NCI-H1048 (cell line): ENCODE results near the gene MYO1G.

Experiments
- DNase-seq: peaks from one replicate; lab custom pipeline; 2025; lab: John Stamatoyannopoulos, UW

MYO1G gene

DNA sequence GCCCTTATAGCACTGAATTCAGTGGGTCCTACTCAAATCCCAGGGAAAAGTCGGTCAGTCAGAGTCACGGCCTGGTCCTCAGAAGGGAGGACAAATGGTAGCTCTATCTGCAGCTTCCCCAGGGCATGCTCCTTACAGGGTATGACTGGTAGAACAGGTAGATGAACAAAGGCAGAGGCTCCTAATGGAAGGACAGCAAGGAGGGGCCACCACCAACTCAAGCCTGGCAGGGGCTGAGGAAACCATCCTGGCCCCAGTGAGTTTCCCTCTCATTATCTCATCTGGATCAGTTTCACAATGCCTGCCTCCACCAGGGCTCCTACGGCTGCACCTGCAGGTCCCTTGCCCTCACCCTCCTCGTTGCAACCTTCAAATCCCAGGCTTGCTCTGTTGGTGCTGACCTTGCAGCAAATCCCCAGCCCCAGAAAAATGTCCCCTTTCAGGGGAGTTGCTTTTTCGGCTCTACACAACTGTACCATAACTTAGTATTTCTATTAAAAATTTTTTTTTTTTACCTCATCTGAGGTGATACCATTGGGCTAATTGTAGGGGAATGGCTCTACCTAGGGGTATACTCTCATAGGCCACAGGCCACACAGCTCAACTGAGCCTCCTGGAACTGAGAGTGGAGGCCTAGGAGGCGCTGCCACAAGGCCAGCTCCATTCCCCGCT is 2.4 kb upstream of the MYO1G start:
- no peak for DNase-seq

DNA sequence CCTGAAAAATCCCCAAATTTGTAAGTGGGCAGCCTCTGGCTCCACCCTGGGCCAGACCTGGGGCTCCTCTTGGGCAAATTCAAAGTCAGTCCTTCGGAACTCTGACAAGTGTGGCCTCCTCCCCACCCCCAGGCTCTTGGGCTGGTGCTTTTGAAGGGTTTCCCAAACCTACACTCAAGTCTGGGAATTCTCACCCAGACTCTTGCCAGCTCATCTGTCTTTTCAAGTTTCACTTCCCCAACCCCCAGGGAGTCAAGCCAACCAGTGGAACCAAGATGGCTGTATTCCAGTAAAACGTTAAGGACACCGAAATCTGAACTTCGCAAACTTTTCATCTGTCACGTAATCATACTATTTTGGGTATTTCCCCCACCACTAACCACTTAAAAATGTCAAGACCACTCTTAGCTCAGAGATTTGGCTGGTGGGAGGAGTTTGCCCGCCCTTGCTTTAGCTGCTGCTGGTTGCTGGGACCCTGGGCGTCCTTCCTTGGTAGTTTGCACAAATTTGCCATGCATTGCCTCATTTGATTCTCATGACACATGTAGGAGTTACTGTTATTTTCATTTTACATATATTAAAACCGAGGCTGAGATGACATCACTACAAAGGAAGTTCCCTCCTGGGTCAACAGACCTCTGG is 1.7 kb upstream of the MYO1G start:
- DNase-seq = no peak

DNA sequence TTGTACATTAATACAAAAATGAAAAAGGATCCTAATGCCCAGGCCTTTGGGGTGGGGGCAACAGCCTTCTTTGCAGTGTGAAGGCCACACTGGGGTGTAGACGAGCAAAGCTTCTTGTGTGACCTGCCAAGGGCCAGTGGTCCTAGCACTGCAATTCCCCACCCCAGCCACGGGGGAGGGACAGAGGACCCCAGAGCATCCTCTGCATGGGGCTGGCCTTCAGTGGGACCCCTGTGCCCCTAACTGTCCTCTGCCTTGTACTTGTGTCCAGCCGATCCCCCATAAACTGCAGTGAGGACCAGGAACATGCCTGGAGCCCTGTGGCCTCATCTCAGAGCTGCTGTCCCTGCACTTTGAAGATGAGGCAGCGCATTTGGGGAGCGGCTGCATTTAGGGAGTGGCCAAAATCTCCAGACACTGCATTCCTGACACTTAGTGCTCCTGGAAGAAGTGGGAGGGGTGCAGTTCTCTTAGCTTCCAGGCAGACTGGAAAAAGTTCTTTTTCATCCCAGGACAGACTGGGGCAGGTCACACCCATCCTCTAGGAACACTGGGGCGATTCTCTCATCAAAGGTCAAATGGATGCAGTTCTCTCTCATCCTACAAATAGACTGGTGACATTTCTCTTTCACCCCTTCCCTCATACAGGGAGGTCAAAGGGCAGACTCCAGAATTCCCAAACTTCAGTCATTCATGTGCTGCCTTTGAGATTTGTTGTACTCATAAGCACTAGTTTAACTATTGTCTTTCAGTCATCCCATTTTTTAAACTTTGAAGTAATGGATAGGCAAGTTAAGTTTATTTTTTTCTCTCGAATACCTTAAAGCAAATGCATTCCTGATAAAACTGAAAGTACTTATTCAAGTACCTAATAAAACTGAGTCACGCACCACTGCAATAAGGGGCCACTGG is 922 bp upstream of the MYO1G start:
- no peak for DNase-seq

DNA sequence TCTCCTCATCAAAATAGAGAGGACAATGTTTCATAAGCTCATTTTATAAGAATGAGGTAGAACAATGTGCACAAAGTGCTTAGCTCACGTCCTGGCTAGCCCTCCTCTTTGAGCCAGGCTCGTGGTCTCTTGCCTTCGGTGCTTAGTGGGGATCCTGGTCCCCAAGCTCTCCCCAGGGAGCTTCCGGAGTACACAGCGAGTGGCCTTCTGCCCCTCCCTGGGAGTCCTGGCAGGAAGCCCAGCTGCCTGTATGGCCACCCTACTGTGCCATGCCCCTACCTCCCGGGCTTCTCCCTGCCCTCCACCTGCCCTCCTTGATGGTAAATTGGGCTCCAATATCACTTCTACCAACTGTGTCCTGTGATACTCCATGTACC is 868 bp downstream of the MYO1G start:
- DNase-seq = no peak

DNA sequence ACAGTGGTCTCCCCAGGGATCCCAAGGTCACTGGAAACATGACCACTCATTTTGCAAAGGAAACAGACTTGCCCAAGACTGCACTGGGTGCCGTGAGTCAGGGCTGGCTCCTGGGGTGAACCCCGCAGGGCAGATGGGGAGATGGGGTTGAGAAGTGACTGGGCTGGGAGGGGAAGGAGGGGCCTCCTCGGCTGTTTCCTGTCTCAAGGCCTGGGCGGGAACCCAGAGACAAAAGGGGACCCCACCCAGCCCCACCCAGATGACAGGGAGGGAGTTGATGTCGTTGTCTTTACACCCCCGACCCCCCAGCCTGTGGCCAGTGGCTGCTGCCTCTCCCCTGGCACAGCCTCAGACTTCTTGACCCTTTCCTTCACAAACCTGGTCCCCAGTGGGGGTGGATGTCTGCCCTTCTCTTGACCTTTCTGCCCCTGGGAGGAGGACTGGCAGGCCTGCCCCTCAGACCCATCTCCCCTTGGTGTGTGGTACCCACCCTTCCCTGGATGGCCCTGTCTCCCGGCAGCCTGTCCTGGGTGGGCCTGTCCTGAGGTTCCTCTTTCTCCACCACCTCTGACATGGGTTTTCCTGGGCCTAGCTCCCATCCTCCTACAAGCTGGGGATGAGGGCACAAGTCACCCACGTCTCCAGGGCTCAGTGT is 1.4 kb downstream of the MYO1G start:
- no peak for DNase-seq

DNA sequence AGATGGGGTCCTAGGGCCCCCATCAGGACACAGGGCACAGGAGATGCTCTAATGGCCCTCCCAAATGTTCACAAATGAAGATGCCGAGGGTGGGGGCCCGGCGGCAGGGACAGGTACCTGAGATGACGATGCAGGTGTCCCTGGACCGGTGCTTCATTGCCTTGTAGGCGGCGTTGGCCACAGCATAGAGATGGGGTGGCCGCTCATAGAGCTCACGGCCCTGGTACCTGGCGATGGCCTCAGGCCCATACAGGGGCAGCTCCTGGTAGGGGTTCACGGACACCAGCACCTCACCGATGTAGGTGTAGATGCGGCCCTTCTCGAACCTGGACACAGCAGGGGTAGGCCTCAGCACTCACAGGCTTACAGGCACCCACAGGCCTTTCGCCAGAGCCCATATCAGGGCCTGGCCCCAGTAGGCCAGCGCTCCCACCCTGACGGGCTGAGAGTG is 2.0 kb downstream of the MYO1G start:
- DNase-seq = no peak

DNA sequence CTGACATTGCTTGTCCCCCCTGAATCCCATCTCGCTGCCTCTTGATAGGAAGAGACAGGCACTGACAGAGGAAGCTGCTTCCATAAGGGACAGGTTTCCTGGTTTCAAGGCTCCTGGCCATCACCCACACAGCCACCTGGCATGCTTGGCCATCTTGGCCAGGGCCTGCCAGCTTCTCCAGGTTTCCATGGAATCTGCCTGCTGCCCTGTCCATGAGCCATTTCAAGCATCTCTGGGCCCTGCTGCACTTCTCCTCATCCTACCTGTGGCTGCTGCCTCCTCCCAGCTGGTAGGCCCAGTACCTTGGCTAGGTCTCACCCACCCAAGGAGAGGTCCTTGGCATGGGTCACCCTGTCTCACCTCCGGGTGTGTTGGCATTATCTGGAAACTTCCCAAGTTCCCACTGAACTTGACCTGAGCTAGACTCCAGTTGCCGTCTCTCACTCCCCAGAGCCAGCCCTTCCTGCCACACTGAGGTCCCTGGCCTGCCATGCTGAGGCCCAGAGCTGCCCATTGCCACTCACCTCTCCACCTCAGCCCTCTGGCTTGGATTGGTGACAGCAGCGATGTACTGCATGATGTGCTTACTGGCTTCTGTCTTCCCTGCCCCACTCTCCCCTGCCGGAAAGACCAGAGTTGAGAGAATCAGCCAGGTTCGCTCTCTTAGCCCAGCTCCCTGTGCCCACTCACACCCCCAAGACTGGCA is 2.6 kb downstream of the MYO1G start:
- DNase-seq = no peak

DNA sequence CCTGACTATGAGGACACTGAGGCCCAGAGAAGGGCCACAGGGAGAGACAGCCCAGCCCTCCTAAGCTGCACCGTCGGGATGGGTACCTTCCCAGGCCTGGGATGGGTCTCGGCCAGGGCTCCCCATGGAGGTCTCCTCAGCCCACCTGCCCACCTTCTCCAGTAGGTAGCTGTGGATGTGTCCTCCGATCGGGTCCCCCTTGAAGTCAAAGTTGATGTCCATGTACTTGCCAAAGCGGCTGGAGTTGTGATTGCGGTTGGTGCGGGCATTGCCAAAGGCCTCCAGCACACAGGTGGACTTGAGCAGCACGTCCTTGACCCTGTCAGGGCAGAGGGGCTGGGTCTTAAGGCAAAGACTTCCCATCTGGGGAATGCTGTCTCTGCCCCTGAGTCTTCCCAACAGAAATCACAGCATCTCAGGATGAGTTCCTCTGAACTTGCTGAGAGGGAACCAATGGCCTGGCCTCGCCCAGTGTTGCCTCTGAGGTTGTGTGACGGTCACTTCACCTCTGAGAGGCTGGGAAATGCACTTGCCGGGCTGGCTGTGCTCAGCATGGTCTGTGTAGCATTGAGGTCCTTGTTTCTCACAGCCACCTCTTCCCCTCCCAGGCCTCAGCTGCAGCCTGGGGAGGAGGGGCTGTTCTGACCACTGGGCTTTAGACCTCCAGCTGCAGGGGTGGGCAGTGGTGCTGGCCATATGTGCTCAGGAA is 3.3 kb downstream of the MYO1G start:
- no peak for DNase-seq

DNA sequence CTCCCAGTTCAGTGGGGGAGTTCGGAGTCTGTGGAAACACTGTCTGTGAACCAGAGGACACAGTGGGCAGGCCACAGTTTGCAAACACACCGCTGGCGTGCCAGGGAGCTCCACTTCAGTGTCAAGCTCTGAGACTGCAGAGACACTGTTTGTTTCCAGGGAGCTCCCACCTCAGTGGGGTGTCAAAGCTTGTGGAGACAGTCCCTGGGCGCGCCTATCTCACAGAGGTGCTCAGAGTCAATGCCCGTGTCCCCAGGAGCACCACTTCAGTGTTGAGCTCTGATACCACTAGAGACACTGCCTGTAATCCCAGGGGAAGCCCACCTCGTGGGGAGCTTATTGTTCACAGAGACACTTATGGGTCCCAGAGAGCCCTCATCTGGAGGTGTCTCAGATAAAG is 4.3 kb downstream of the MYO1G start:
- no peak for DNase-seq

DNA sequence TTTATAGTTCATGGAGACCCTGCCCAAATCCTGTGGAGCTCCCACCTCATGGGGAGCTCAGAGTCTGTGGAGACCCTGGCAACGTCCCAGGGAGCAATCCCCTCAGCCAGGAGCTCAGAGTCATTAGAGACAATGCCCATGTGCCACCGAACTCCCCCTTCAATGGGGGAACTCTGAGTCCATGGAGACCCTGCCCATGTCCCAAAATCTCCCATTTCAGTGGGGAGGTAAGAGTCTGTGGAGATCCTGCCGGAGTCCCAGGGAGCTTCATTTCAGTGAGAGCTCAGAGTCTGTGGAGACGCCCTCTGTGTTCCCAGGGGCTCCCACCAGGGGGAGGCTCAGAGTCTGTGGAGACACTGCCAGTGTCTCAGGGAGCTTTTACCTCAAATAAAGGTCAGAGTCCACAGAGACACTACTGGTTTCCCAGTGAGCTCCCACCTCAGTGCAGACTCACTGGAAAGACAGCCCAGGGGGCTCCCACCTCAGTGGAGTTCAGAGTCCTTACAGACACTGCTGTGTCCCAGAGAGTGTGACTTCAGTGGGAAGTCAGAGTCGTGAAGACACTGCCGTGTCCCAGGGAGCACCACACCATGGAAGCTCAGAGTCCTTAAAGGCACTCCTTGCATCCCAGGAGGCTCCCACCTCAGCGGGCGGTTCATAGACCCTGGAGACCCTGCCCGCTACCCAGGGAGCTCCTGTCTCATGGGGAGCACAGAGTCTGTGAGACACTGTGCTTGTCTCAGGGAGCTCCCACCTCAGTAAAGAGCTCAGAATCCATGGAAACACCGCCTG is 5.0 kb downstream of the MYO1G start:
- no peak for DNase-seq

DNA sequence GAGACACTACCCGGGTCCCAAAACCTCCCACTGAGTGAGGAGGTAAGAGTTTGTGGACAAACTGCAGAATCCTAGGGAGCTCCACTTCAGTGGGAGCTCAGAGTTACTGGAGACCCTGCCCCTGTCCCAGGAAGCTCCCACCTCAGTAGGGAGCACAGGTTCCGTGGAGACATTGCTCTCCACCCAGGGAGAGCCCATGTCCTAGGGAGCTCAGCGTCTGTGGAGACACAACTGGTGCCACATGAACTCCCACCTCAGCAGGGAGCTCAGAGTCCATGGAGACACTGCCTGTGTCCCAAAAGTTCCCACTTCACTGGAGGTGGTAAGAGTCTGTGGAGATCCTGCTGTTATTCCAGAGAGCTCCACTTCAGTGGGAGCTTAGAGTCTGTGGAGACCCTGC is 6.3 kb downstream of the MYO1G start:
- DNase-seq = no peak

DNA sequence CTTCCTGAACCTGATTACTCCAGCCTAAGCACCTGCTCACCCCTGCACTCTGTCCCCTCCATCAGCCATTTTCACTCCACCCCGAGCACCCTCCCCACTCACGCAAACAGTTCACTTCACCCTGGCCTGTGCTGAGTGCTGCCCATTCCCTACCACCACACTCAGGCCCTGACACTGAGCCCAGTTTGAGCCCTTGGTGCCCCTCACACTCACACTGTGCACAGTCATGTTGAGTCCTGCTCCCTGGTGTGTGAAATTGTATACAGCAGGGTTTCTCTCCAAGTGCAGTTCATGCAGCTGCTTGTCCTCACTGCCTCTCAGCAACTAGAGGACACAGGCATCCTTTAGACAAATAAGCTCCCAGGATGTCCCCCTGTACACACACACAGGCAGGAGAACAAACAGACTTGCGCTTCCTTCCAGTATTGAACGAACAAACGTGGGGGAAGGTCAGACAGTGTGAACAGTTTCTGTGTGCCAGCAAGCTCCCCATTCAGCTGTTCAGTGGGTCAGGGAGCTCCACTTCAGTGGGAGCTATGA is 6.8 kb downstream of the MYO1G start:
- DNase-seq = no peak

DNA sequence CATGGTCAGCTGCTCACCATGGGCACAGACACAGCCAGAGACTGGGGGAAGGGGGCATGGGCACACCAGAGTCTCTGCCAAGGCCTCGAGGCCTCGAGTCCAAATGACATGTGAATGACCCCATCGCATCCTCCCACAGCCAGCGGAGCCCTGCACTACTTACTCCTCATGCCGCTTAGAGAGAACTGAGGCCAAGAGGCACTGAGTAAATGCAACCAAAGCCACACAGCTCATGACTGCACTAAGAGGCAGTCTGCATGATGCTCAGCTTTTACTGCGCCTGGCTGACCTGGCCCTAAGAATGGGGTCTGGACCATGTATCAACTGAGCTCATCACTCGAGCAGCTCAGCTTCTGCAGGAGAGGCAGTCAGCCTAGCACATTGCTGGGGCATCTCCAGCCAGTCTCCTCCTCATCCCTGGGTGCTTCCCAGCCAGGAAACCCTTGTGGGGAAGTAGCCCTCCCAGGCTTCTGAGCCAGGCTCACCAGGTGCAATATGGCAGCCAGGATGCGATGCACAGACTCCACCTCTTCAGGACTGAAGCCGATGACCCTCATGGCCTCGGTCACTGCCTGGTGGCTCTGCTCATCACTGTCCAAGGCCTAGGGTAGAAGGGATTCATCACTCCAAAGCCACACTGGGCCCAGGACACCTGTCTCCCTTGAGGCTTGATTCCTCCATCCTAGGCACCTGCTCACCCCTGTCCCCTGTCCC is 7.5 kb downstream of the MYO1G start:
- DNase-seq = no peak

DNA sequence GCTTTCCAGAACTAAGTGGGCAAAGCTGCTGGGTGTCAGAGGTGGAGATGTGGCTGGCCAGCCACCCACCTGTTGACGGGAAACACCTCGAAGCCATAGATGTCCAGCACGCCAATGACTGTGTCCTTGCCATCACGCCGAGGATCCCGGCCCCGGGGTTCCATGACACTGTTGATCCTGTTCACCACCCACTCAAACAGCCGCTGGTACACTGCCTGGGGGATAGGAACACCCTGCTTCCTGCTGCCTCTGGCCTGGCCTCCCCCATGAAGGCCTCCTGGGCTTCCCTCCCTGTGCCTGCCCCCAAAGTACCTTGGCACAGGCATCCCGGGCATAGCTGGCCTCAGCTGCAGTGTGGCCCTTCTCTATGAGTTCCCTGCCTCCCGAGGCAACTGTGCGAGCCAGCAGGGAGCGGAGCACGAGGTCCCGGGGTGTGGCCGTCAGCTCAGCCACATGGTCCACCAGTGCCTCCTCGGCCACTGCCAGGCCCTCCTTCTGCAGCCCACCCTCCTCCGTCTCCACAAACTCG is 8.2 kb downstream of the MYO1G start:
- no peak for DNase-seq

DNA sequence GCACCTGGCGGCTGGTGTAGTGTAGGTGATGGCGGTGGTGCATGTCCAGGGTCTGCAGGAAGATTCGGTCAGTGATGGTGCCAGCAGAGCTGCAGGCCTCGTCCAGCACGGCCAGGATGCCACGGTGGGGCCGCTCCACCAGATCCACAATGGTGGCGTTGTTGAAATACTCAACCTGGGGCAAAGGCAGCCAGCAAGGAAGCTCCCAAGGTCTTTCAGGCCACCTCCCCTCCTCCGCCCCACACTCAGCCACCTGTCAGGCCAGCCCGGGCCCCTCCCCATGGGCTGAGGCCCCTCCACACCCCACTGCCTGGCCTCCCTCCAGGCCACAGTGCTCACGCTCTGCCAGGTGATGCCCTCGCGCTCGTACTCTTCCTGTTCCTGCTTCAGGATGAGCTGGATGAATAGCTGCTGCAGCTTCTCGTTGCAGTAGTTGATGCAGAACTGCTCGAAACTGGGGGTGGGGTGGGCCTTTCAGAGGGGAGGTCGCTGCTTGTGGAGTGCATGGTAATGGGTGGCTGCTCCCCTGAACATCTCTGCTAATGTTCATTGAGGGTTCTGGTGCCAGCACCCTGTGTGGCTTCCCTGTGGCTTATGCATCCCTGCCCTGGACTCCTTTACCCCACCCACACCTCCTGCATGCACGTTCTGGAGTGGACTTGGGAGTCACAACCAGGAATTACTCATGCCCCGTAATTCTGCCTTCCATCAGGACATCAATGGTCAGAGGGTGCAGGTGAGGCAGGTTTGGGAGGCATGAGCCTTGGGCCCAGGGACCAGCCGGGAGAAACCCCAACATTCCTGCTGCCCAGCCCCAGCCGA is 8.9 kb downstream of the MYO1G start:
- no peak for DNase-seq

DNA sequence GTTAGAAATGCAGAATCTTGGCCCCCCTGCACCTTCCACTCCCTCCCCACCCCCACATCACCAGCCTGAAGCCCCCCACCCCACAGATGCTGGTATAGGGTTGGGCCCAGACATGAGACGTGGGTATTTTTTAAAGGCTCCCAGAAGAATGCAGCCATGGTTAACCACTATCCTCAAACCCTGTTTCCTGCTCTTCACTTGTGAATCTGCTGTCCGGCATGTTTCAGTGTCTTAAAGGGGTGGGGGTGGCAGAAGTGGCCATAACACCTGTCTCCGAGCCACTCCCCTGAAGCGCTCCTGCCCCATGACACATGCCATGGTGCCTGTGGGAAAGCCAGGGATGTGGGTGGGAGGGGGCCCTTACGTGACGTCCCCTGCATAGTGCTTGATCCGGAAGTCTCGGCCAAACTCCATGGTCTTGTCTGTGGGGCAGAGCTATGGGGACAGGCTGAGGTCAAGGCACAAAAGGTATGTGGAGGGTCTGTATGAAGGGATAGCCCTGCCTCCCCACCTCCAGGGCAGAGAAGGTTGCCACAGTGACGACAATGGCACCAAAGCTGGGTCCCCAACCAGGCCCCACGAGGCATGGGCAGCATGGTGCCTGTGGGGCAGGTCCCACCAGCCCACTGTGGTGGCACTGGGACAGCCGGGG is 9.6 kb downstream of the MYO1G start:
- no peak for DNase-seq

DNA sequence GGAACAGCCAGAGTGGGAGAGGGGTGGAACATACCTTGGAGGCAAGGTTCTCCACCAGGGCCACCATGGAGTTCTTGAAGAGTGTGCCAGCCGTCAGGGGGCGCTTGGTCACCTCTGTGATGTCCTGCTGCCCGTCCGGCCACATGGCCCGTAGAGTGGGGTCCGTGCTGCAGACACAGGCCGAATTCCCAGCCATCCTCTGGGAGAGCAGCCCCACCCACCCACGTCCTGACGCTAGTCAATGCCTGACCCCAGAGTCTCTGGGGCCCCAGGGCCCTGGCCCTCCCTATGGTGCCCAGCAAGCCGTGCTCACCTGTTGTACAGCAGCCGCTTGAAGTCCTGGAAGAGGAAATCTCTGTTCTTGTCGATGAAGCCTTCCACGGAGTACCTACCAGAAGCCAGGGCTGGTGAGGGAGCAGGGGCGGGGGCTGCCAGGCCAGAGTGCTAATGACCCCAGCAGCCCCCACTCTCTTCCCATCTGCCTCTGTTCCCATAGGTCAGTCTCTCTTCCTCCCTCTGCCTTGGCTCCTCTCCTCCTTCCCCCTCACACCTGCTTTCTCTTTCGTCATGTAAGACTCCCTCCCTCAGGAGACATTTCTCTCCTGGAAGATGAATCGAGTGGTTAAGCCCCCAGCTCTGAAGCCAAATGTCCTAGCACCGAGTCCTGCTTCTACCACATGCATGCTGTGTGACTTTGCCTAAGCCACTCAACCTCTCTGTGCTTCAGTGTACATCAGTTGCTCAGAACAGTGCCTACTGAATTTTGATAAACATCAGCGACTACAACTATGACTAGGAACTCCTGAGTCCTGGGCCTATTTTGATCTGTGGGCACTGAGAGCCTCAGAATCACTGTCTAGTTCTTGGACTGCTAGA is 11.0 kb downstream of the MYO1G start:
- no peak for DNase-seq
